Pancreas (tissue), 10 donors: Measurements from ENCODE around the gene EIF2B2. TPM values are rescaled to one million over a fixed set of nuclear protein-coding genes. Genes with fewer than 3 reads are reported as not detected.

ENCODE experiments used
- ATAC-seq, 4 donors: fragments of 200-7000 bp; cut with Tn5 transposase; one replicate each; pipeline versions ENCODE4 v1.8.0 to v1.9.1; 2020; ENCODE audit warnings: mild to moderate bottlenecking in 4 of 4, moderate library complexity in 4 of 4
- DNase-seq, 6 donors: peaks; one replicate each; pipeline ENCODE4 v3.0.0-alpha.2; 2020
- FAIRE-seq: peaks from 2 replicates; lab custom pipeline; 2012; peaks lifted over from hg19 to GRCh38; lab: Jason Lieb, UNC
- H3K27ac ChIP-seq, 4 donors: fragments of 200-600 bp; sonication (generic); 1 replicate in 3 of 4; 2 replicates in 1 of 4; pipeline versions ENCODE4 v1.5.0 to v1.8.0; 2020
- H3K27me3 ChIP-seq, 4 donors: fragments of 200-600 bp; one replicate each; pipeline ENCODE4 v1.8.0; 2021
- H3K36me3 ChIP-seq, 3 donors: fragments of 200-600 bp; sonication (generic) in 1 of 3; one replicate each; pipeline versions ENCODE4 v1.5.0 to v1.8.0; 2020 to 2021
- H3K4me1 ChIP-seq, 3 donors: fragments of 200-600 bp; one replicate each; pipeline ENCODE4 v1.8.0; 2021
- H3K4me3 ChIP-seq, 4 donors: fragments of 200-600 bp; sonication (generic) in 2 of 4; one replicate each; pipeline versions ENCODE4 v1.5.0 to v1.8.0; 2020 to 2021
- H3K9me3 ChIP-seq, 4 donors: fragments of 200-600 bp; one replicate each; pipeline ENCODE4 v1.8.0; 2021
- CTCF ChIP-seq, 4 donors: fragments of 200-600 bp; sonication (generic) in 3 of 4; IDR thresholded peaks; one replicate each; pipeline versions ENCODE4 v1.5.0 to v1.8.0; 2021; ENCODE audit warnings: antibody characterized with exemption in 4 of 4
- WGBS, 2 donors: extraction: QIAGEN DNeasy Blood & Tissue Kit; methylation state at CpG; one replicate each; pipeline ENCODE4 v1.1.7; 2013; 5-methylcytosine and 5-hydroxymethylcytosine counted together
- intact Hi-C, 3 donors: fragments of 100-400 bp; cut with DNase I; formaldehyde crosslinking; loops; one replicate each; pipeline versions ENCODE4 v1.11.1 to v1.14.2; 2022
- polyA plus RNA-seq, 2 donors: library from polyadenylated mRNA; stranded (reverse); fragments of 200-250 nt; gene quantifications; one replicate each; pipeline ENCODE4 v1.2.3, GENCODE V29; 2013
- total RNA-seq, 6 donors: library from RNA; stranded (reverse); fragmentation: NEBNext Ultra II Directional in 4 of 6; extraction: Animal tissue kit (Norgen Biotek cat#: 25700) in 4 of 6; gene quantifications; one replicate each; pipeline versions ENCODE4 v1.2.1 to v1.2.4, GENCODE V29; 2021 to 2023
- donor health status: healthy with polysubstance abuse.
- donor health status: DM: no; HTN: no; CAD: no; lungs with moderate emphysema.
- donor health status: DM: no; HTN: no; CAD: no.
- donor health status: control.
- donor health status: control.
- donor health status: Bipolar disorder and iron deficiency.
- donor health status: DM: yes; HTN: yes; CAD: no.
- donor health status: DM: no; HTN: no; CAD: no.
- donor health status: DM: no; HTN: no; CAD: no.
- donor health status: DM: yes; HTN: yes; CAD: no.

The EIF2B2 gene
- total and polyA plus RNA-seq, 8 donors, result 11.2 to 22.1 (median 16.6) TPM

GRCh38 chr14:74960736-74961135, 42.0 kb upstream of the EIF2B2 start:
- no peak for FAIRE-seq
- no peaks in the 10 kb centered on the region for H3K27me3 ChIP-seq
- no peak for DNase-seq
- no peak overlapping the region for H3K27ac ChIP-seq
- no peaks in the 10 kb centered on the region for H3K36me3 ChIP-seq
- no peak for TF ChIP-seq CTCF (IDR thresholded peaks at IDR 0.05)
- H3K4me3 ChIP-seq, result no peak overlapping the region
- intact Hi-C loops, result no loop called here
- H3K9me3 ChIP-seq, result no peaks in the 10 kb centered on the region
- no peak for ATAC-seq
- 69 to 78% methylated on average over 4 of the region's 4 CpGs for WGBS, 2 donors
- H3K4me1 ChIP-seq, result no peaks in the 10 kb centered on the region

GRCh38 chr14:74961238-74961911, 41.3 kb upstream of the EIF2B2 start:
- intact Hi-C loops, result no loop called here
- 79 to 80% methylated on average over 5 of the region's 5 CpGs for WGBS, 2 donors

GRCh38 chr14:74962046-74962445, 40.7 kb upstream of the EIF2B2 start:
- FAIRE-seq, result no peak
- Histone ChIP-seq H3K27ac (no peak overlapping the region), H3K36me3 (no peaks in the 10 kb centered on the region), H3K4me1 (no peaks in the 10 kb centered on the region), H3K4me3 (no peak overlapping the region), H3K27me3 (no peaks in the 10 kb centered on the region), H3K9me3 (no peaks in the 10 kb centered on the region)
- intact Hi-C loops, result no loop called here
- ATAC-seq, result no peak
- DNase-seq, result no peak
- no peak for TF ChIP-seq CTCF (IDR thresholded peaks at IDR 0.05)
- WGBS, 2 donors, result 68 to 72% methylated on average over 11 of the region's 11 CpGs

More at GRCh38 chr14:74961238-74961911, 41.3 kb upstream of the EIF2B2 start:
- FAIRE-seq (no peak), DNase-seq (no peak), ATAC-seq (no peak)
- no peaks in the 10 kb centered on the region for H3K4me1 ChIP-seq
- TF ChIP-seq CTCF (IDR thresholded peaks at IDR 0.05), result no peak
- no peak overlapping the region for H3K27ac ChIP-seq
- no peaks in the 10 kb centered on the region for H3K36me3 ChIP-seq
- no peak overlapping the region for H3K4me3 ChIP-seq
- no peaks in the 10 kb centered on the region for H3K27me3 ChIP-seq
- no peaks in the 10 kb centered on the region for H3K9me3 ChIP-seq

GRCh38 chr14:74962493-74962892, 40.2 kb upstream of the EIF2B2 start:
- FAIRE-seq (no peak), DNase-seq (no peak), ATAC-seq (peak in 1 of 4 donors; percentile 27)
- 66 to 73% methylated on average over 8 of the region's 8 CpGs for WGBS, 2 donors
- H3K4me1 ChIP-seq, result no peaks in the 10 kb centered on the region
- H3K9me3 ChIP-seq, result no peaks in the 10 kb centered on the region
- H3K27me3 ChIP-seq, result no peaks in the 10 kb centered on the region
- no peak for TF ChIP-seq CTCF (IDR thresholded peaks at IDR 0.05)
- H3K27ac ChIP-seq, result no peak overlapping the region
- no peak overlapping the region for H3K4me3 ChIP-seq
- intact Hi-C loops, result no loop called here
- no peaks in the 10 kb centered on the region for H3K36me3 ChIP-seq

GRCh38 chr14:74963178-74963704, 39.5 kb upstream of the EIF2B2 start:
- no peak for ATAC-seq
- no peak for TF ChIP-seq CTCF (IDR thresholded peaks at IDR 0.05)
- WGBS, 2 donors, result 57 to 66% methylated on average over 12 of the region's 12 CpGs

More at GRCh38 chr14:74963178-74963704, 39.5 kb upstream of the EIF2B2 start:
- no peak for FAIRE-seq
- Histone ChIP-seq H3K9me3 (no peaks in the 10 kb centered on the region), H3K27me3 (no peaks in the 10 kb centered on the region), H3K27ac (no peak overlapping the region), H3K4me3 (no peak overlapping the region), H3K36me3 (no peaks in the 10 kb centered on the region), H3K4me1 (no peaks in the 10 kb centered on the region)
- DNase-seq, result no peak
- intact Hi-C loops, result no loop called here
